NCI-H146 treated with DMSO at 0.1 percent for 48 hours (cell line): Measurements from ENCODE around the gene NPDC1.
"Not testable (repeated sequence)": the region's sequence is repeated elsewhere in the genome, so short reads cannot be mapped to it uniquely, and the experiment has no call there.

Experiments
- DNase-seq: peaks from one replicate; lab custom pipeline; 2025; ENCODE audit not compliant: unreplicated experiment; lab: John Stamatoyannopoulos, UW

The NPDC1 gene

DNA sequence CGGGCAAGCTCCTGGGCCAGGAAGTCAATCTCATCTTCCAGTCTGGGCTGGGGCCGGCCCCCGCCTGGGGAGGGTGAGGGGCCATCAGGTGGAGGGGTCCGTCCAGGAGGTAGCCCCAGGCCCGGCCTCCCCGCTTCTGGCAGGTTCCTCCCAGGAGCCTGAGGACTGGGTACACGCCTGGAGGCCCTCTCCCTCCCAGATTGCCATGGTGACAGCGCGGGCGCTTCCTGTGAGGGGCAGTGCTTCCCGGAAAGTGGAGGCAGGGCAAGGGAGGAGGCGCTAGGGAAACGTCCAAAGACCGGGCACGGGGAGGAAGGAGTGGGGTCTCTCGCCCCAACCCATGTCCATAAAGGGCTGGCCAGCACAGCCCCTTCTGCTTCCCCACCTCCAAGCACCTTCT lies 4.9 kb downstream of the NPDC1 start:
- DNase-seq = no peak

DNA sequence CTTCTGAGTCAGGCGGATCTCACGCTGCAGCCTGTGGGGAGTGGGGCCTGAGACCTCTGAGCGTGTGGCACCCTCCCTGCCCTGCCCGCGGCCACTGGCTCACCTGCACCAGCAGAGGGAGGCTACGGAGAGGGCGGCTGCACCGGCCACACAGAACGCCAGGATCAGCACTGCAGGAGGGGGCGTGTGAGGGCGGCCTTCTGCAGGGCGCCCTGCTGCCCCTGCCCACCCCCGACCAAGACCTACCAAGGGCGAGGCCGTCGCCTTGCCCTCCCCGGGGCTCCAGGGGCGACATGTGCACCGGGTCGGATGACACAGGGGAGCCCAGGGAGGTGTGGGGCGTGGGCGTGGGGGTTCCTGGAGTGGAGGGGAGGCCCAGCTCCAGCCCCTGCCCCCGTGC lies 5.4 kb downstream of the NPDC1 start:
- no peak for DNase-seq

DNA sequence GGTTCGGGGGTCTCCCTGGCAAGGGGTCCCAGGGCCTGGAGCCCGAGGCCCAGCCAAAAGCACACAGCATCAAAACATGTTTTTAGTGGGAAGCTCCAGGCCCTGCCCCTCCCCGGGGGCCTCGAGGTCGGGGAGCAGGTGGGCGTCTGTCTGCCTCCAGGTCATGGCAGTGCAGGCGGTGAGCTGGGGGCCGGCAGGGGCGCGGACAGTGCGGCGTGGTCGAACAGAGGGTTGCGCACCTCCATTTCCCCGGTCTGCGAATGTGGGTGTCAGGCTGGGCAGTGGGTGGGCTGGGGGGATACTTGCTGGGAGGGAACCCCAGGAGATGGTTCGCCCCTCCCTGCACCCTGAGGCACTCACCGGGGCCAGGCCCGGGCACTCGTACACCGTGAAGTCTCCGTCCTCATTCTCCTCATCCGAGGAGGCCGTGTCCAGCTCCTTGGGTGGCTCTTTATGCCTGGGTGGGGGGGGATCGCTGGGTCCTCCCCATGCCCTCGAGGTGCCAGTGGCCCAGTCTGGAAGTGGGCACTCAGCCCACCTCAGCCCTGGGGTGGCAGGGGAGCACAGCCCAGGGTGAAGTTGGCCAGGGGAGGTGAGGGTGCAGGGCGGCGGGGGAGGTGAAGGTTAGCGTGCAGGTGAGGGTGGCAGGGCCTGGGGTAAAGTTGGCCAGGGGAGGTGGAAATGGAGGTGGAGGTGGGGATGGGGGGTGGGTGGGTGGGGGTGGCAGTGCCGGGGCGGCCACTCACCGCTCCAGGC lies 6.2 kb downstream of the NPDC1 start:
- DNase-seq = no peak

DNA sequence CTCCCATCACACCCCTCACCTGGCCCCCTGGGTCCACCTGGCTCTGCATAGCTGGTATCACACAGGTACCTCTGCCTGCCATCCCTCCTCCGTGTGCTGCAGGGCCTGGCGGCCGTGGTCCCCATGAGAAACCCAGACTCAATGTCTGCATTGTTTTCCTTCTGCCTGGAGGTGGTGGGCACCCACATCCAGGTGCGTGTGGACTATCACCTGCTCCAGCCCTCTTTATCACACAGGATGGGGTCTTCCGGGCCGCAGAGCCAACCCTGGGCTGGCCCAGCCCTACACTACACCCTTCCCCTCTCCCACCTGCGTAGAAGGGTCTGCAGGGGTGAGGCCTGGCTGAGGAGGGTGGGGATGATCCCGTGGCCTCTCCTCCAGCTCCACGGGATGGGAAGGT lies 7.1 kb downstream of the NPDC1 start:
- no peak for DNase-seq

DNA sequence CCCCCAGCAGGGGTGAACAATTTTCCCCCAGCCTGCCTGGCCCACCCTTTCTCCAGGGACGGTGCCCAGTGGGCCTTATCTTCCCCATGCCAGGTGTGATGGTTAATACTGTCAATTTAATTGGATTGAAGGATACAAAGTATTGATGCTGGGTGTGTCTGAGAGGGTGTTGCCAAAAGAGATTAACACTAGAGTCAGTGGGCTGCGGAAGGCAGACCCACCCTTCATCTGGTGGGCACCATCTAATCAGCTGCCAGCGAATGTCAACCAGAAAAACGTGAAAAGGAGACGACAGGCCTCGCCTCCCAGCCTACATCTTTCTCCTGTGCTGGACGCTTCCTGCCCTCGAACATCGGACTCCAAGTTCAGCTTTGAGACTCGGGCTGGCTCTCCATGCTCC lies 8.5 kb downstream of the NPDC1 start:
- DNase-seq = no peak

DNA sequence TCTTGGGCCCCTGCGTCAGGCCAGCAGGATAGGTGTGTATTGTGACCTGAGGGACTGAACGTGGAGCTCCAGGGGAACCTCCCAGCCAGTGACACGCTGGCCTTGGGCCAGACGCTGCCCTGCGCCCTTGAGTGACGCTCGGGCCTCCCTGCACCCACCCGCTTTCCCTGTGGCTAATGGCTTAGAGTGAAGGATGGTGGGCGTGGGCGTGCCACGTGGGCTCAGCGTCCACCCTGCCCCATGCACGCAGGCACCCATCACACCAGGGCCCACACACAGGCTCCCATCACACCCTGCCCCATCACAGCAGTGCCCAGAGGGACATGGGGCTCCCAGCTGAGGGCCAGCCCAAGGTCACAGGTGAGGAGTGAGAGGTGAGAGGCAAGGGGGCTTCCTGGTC lies 8.9 kb downstream of the NPDC1 start:
- no peak for DNase-seq

DNA sequence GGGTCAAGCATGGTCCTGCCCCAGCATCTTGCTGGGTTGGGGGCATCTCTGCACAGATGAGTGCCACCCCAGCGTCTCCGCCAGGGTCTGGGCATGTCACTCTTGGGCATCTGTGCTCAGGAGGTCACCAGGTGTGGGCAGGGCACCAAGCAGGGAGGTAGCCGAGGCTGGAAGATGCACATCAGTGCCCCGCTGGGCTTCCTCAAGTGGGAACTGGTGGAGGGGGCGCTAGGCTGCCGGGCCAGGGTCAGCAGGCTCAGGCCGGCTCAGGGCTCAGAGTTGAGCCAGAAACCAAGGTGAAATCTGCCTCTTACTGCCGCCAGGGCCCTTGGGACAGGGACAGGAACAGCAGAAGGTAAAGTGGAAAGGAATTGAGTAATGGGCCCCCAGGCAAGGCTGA lies 10.0 kb downstream of the NPDC1 start:
- DNase-seq = no peak

DNA sequence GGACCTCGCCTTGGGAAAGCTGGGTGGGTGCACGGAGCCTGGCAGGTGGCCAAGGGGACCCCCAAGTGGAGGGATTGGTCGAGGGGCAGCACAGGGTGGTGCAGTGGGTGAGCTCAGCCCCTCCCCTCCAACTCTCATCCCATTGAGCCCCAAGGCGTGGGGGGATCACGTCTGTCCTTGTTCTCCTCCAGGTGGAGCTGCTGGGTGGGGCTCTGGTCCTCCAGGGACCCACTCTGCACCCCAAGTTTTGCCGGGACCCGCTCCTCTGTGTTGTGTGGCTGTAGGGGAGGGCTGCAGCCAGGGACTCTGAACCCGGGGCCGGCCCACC lies 10.5 kb downstream of the NPDC1 start:
- no peak for DNase-seq

DNA sequence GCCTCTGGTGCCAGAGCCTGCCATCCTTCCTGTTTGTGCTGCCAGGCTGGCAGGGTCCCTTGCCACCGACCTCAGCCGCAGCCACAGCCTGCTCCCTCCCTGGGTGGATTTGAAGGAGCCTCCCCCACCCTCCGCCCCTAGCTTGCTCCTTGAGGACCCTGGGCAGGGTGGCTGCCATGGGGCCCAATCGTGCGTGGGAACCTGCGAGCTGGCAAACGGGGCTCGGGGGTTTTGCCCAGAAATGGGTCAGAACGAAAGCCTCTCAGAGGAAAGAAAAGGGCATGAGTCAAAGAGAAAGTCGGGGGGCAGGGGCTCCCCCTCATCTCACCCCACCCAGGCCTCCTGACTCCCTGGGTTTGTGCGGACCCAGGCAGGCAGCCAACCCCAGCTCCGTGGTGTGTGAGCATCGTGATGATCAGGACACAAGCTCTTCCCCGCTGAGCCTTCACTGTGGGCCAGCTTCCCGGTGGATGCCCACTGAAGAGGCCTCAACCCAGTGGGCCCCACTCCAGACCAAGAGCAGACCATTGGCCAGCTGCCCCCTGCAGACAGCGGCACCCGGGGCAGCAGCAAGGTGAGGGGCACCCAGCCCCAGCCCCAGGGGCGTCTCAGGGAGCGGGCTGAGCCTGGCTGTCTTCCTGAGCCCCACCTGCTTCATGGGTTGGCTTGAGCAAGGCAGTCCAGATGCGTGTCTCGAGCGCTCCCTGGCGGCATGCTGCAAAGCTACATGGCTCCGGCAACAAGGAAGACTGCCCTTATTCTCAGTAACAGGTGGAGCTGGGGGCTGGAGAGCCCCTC lies 11.1 kb downstream of the NPDC1 start:
- DNase-seq = peak; percentile 51

DNA sequence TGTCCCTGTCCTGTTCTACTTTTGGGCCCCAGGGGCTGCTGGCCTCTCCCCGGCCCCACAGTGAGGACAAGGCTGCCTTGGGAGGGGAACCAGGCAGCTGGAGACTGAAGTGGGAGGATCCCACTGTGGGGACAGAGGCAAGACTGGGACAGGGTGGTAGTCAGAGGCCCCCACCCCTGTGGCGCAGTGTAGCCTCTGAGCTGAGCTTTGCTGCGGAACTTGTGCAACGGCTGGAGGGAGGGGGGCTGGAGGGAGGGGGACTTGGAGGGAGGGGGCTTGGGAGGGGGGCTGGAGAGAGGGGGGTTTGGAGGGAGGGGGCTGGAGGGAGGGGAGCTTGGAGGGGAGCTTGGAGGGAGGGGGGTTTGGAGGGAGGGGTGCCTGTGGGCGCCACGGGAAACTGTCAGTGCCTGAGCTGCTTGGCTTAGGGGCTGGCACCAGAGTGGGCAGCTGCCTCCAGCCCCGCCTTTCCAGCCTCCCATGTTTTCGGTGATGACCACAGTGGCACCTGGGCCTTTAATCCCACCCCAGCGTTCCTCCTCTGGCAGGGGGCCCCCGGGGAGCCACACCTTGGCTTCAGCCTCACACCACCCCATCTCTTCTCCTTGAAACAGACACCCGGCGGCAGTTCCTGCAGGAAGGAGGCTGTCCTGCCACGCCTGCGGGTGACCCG lies 11.8 kb downstream of the NPDC1 start:
- no peak for DNase-seq

DNA sequence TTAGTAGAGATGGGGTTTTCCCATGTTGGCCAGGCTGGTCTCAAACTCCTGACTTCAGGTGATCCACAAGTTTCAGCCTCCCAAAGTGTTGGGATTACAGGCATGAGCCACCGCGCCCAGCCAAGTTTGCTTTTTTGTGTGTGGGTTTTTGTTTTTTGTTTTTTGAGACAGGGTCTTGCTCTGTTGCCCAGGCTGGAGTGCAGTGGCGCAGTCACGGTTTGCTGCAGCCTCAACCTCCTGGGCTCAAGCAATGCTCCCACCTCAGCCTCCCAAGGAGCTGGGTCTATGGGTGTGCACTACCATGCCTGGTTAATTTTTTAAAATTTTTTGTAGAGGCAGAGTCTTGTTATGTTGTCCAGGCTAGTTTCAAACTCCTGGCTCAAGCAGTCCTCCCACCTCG lies 12.5 kb downstream of the NPDC1 start:
- not testable (repeated sequence) for DNase-seq

DNA sequence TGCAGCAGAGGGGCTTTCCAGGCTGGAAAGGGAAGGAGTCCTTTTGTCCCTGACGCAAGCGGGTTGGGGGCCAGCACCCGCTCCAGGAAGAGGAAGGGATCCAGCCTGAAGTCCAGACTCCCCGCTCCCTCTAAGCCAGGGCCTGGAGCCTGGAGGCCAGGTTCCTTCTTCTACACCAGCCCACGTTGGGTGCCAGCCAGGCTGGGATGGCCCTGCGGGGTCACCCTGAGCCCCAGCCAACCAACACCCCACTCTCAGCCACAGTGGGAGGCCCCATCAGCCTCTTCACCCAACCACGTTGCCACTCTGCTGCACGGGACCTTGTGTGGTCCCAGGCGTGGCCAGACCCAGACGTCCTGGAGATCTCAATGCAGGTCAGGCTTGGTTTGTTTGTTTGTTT lies 13.1 kb downstream of the NPDC1 start:
- DNase-seq = no peak

DNA sequence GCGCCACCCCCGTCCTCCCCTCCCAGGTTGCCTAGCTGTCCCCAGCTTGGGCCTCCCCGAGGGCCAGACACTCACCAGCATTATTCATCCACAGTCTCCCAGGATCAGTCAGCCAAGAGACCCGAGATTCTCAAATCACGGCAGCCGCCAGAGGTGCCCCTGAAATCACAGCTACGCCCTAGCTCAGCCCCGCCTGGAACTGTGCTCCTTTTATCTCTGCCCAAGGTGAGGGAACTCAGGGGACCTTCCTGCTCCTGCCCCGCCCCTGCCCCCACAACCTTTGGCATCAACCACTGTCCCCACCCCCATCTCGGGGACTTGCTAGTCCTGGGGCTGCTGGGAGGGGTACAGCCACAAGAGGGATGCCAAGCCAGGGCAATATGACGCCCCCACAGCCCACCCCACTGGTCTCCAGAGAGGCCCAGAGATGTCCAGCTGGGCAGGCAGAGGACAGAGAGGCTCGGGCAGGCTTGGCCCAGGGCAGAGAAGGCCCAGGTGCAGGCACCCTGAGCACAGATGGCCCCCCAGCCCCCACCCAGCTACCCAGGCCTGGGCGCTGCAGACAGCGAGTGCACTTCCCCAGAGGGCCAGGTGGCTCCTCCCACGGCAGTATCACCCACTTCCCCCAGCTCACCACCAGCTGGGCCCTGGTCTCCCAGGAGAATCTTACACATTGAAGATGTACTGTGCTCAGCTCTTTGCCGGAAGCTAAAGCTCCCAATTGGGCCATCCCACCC lies 13.9 kb downstream of the NPDC1 start, which contains the start of gene FUT7:
TSS of gene FUT7 (minus strand) at position 185 of the 737 bp plus-strand sequence. CDS start at position 88, 97 bp downstream.
- DNase-seq = no peak

DNA sequence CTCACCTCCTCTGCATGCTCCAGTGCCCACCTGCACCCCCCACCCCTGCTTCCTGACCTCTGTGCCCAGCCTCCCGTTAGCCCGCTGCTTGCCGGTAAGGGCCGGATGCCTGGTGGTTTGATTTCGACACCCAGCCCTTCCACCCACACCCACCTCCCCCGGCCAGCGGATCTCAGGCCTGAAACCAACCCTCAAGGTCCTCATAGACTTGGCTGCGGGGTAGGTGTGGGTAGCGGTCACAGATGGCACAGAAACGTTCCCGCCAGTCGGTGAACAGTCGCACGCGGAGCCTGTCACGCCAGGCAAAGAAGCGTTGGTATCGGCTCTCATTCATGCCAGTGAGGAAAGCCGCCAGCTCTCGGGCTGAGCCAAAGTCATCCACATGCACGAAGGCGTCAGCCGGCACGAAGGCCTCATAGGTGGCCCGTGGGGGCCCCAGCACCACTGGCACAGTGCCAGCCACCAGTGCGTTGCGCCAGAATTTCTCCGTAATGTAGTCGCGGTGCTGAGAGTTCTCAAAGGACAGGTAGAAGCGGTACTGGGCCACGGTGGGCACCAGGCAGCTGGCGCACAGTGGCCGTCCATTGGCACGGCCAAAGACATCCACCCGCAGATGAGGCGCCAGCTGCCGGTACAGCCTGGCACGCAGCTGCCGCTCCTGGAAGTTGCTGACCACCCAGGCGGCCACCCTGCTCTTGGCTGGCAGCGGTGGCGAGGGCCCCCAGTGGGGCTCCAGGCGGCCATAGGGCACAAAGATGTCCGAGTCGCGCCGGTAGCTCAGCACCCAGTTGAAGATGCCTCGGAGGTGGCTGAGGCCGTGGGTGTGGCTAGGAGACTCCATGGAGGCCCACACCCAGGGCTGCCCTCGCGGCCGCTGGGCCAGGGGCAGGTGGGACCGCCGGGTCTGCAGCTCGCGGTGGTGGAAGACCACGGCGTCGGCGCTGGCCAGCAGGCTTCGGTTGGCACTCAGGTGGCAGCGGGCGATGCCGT lies 15.1 kb downstream of the NPDC1 start:
- DNase-seq = no peak

DNA sequence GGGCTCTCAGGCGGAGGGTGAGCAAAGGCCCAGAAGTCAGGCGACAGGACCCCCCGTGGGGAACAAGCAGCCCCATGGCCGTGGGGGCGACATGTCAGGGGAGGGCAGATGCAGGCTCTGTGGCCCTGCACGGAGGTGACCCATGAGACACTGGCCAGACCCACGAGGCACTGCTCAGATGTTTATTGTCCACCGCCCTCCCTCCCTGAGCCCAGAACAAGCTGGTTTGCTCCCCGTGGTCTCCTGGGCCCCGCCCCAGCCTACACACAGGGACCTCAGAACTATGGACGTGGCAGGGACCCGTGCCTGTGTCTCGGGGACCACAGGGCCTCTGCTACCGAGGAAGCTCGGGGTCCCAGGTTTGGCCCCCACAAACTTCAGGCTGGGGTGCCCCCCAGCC lies 16.0 kb downstream of the NPDC1 start:
- no peak for DNase-seq

DNA sequence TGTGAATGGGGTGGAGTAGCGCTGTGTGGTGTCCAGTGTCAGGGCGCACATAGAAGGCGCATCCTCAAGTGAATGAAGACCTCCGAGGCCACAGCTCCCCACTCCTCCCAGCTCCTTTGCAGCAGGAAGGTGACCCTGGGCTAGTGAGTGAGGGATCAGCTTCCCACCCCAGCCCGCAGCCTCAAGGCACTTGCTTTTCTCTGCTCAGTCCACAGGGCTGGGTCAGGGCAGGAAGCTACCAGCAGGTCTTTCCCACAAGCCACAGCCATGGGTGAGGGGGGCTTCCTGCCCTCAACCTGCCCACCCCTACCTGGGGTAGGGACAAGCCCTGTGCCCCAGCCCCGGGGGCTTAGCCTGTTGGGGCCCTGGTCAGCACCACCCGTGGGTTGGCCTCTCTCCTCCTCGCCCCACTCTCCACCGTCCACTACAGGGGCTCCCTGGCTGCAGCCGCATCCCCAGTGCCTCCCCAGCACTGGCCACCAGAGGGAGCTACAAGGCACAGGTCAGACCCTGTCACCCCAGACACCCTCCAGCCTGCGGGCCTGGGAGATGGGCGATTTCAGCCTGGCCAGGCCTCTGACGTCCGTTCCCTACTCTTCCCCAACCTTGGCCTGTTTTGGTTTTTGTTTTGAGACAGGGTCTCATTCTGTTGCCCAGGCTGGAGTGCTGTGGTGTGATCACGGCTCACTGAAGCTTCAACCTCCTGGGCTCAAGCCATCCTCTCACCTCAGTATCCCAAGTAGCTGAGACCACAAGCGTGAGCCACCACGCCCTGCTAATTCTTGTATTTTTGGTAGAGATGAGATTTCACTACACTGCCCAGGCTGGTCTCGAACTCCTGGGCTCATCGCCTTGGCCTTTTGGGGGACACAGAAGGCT lies 16.7 kb downstream of the NPDC1 start:
- DNase-seq = no peak

DNA sequence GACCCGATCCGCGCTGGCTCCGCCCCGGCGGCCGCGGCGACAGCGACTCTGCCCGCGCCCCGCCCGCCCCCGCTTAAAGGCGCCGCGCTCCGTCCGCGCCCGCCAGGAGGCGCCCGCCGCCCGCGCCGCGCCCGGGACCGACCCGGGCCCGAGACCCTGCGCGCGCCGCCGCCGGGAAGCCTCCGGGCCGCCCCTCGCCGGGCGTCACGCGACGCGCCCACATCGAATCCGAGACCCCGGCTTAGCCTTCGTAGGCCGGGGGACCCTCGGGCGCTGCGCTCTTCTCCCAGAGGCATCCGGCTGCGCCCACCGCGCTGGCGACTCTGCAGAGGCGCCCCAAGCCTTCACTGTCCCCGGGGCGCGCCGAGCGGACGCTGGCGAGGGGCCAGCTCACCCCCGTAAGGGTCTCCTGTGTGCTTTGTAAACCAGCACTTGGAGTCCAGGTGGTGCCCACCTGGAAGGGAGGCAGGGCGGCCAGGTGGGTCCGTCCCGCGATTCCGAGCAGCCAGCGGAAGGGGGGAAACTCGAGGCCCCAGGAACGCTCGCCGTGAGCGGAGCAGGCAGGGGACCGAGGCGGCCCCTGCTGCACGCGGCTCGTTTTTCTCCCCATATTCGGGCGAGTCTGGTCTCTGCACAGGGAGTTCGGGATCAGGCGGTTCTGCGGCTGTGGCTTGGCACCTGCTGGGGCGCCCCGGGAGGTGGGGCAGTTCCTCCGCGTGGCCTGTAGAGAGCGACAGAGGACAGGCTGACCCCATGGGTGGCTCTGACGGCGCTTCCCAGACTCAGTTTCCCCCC lies 17.5 kb downstream of the NPDC1 start:
- DNase-seq = no peak
